Raji (cell line): ENCODE measurements around the gene METAP1D.

Experiments
- POLR2A ChIP-seq: IDR thresholded peaks from 2 replicates; pipeline ENCODE4 v1.6.1; 2011; ENCODE audit warnings: low read depth, low read length, control low read depth; ENCODE audit not compliant: insufficient read depth

The METAP1D gene

DNA sequence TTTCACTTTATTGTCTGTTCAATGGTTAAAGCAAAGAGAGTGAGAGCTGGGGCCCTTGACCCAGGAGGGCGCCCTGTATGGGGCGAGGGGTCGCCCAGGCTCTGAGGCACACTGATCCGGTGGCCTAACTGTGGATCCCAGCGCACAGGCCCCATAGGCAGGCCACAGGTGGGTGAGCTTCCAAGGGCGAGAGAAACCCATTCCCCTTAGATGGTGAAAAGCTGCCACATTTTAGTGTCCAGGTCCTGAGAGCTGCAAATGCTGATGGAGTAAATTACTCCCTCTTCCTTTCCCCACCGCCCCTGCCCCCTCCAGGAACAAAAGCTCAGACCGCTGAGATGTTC, 108.8 kb downstream of the METAP1D start:
- no peak for TF ChIP-seq POLR2A

GRCh38 chr2:172109256-172109987, 109.7 kb downstream of the METAP1D start:
- TF ChIP-seq POLR2A = no peak

DNA sequence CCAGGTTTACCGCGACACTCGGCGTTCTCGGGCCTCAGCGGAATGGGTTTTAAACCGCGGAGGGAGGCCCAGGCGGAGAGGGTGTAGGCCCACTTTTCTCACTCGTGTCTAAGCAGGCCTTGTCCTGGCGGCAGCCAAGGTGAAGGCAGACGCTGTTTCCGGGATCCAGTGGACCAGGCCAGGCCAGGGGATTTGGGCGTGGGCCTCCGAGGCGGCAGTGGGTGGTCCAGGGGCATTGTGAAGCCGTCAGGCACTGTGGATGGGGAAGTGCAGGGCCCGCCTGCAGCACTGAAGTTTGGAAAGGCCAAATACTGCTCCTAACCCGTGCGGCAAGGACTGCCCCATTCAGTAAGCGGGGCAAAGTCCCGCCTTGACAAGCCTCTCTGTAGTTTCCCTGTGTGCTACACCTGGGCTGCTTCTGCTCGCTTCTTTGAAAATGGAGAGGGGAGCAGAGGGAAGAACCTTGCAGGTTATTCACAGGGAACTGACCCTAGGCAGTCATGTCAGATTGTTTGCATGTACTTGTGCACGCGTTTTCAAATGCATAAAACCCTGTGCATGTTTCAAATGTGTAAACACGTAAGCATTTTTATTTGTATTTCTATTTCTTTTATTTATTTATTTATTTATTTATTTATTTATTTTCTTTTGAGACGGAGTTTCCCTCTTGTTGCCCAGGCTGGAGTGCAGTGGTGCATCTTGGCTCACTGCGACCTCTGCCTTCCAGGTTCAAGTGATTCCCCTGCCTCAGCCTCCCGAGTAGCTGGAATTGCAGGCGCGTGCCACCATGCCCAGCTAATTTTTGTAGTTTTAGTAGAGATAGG, 110.4 kb downstream of the METAP1D start:
- TF ChIP-seq POLR2A = no peak

- TF ChIP-seq POLR2A = no peak
Measured at GRCh38 chr2:172113617-172114016, 113.9 kb downstream of the METAP1D start.

DNA sequence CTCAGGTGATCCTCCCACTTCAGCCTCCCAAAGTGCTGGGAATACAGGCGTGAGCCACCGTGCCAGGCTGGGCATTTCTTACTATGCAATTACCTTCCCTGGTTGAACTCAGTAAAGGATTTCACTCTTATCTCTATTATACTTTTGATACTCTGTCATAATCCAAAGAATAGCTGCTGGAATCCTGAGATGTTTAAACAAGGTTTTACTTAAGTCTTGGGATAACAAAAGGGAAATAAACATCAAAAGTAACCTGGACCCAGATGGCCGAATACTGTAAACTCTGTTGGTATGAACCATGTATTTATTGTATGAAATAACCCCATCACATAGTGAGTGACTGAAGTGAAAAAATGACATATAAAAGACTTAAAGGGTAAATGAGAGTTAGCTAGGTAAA, 114.8 kb downstream of the METAP1D start:
- TF ChIP-seq POLR2A = no peak

DNA sequence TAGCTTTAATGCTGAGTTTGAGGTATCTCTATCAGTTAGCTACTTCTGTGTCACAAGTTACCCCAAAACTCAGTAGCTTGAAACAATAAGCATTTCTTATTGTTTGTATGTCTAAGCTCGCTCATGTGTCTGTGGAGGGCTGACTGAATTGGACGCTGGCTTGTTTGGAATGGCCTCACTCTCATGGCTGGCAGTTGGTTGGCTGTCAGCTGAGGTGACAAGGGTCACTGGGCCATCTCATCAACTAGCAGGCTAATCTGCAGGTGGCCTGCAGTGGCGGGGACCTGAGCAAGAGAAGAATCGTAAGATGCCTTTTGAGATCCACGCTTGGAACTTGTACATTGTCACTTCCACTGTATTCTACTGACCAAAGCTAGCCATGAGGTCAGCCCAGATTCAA, 116.4 kb downstream of the METAP1D start:
- TF ChIP-seq POLR2A = no peak

- TF ChIP-seq POLR2A = no peak
Measured at GRCh38 chr2:172119089-172119488, 119.3 kb downstream of the METAP1D start.

GRCh38 chr2:172120118-172120517, 120.4 kb downstream of the METAP1D start:
- no peak for TF ChIP-seq POLR2A

DNA sequence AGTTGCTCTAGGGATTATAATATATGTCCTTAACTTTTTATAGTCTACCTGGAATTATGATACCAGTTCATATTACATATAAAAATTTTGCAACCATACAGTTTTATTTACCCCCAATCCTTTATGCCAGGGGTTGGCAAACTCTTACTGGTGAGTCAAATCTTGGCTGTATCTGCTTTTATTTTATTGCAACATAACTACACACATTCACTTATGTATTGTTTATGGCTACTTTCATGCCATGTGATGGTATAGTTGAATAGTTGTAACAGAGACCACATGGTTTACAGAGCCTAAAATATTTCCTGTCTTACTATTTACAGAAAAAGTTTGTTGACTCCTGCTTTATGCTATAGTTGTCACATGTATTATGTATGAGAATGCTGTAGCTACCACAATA, 128.7 kb downstream of the METAP1D start:
- TF ChIP-seq POLR2A = no peak

DNA sequence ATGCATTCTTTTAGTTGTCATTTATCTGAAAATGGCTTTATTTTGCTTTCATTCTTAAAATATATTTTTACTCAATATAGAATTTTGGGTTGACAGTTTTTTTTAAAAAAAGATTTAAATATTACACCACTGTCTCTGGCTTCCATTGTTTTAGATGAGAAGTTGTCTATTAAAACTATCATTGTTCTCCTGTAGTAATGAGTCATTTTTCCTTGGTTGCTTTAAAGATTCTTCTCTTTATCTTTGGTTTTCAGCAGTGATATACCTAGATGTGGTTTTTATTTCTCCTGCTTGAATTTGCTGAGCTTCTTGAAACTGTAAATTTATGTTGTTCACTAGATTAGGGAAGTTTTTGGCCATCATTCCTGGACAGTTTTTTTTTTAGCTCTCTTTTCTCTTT, 129.7 kb downstream of the METAP1D start:
- no peak for TF ChIP-seq POLR2A
